EL (cell line): Measurements from ENCODE around the gene LARGE1.

Experiments
- DNase-seq: peaks from one replicate; pipeline ENCODE4 v3.0.0-alpha.2; 2016

LARGE1 gene

DNA sequence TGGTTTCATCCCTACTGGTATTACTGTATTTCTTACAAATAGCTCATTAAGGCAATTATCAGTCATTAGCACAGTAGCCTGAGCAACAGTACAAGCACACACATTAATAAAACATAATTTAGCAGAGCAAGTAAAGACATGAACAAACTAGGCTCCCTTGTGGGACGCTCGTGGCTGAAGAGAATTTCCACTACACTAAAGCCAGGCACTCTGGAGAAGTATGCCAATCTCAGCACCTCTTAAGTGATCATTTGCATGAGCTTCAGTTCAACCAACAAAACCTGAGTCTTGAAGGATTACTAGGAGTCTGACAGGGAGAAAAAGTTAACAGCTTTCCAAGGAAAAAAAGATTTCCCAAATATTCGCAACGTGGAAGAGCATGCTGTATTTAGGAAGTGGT lies 109.1 kb downstream of the LARGE1 start:
- no peak for DNase-seq

DNA sequence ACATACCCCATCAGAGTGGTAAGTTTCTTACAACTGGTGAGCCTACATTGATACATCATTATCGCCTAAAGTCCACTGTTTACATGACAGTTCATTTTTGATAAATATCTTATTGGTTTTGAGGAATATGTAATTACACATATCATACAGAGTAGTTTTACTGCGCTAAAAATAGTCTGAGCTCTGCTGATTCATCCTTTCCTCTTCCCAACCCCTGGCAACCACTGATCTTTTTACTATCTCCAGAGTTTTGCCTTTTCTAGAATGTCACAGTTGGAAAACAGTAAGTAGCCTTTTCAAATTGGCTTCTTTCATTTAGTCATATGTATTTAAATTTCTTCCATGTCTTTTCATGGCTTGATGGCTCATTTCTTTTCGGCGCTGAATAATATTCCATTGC lies 112.8 kb downstream of the LARGE1 start:
- DNase-seq = no peak

DNA sequence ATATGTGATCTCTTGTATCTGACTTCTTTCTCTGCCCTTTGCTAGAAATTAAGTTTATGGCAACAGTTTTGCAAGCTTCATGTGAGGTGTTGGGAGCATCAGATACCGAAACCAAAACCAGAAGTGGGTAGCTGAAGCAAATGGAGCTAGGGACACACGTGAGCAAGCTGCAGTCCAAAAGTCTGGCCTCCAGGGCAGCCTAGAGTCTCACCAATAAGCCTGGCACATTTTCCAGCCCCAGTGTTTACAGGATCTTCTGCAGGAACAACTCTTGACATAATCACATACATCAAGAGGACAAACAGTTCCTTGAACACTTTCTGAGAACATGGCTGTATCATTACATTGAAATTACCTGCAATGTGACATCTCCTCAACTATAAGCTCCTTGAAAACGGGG lies 114.1 kb downstream of the LARGE1 start:
- DNase-seq = no peak

DNA sequence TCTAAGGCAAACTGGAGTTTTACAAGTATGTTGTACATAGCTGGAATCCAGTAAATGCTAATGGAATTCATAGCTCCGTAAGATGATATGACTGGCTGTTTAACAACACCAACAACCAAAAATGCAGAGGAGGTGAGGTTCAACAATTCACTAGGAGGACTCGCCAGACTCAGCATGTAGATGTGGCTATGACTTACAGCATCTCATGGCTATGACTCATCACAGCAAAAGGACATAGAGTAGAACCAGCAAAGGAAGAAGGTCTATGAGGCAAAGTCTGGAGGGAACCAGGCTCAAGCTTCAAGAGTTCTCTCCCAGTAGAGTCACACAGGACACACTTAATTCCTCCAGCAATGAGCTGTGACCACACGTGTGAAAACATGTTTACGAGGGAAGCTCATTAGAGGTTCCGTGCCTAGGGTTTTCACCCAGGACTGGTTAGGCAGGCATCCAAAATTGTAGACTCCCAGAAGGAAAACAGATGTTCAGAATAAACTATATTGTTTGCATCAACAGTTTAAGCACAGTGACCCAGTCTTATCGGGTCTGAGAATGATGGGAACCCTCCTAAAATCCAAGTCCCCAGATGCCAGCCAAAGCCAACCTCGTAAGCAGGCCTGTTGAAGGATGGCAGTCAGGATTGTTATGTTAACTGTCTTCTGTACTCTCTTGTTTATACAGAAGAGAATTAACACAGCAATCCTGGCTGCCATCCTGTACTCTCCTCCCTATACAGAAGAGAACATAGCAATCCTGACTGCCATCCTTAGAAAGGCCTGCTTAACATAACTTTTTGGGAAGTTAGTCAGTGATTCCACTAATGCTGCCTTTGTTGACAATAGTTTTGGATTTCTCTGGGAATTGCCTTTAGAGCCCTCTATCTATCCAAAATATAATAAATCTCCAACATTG lies 116.6 kb downstream of the LARGE1 start:
- DNase-seq = peak; percentile 1

DNA sequence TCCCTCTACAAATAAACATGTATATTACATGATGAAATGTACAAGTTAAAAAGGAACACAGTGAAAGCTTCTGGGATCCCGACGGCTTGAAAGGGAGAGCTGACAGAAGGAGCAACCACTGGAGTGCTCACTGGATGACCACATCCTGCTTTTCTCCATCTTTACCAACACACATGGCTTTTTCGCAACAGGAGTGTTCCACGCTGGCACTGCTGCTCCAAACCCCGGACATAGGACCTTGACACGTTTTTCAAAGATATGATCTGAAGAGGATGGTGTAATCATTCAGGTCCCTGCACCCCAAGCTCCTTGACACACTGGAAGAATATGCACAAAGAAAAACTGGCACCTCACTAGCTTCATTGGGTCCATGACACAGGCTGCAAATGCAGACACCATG lies 121.9 kb downstream of the LARGE1 start:
- no peak for DNase-seq

DNA sequence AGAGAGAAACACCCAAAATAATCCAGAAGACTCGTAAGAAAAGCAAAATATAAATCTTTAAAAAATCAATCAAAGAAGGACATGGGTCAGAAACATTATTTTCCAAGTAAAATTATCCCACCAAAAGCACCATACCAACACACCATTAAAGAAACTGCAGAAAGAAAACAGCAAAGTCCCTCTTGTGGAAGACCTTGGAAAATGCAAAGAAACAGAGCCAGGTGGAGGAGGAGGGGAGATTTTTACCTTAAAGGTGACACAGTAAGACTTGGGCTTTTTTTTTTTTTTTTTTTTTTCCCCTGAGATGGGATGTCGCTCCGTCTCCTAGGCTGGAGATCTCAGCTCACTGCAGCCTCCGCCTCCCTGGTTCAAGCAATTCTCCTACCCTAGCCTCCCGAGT lies 123.8 kb downstream of the LARGE1 start:
- DNase-seq = no peak

DNA sequence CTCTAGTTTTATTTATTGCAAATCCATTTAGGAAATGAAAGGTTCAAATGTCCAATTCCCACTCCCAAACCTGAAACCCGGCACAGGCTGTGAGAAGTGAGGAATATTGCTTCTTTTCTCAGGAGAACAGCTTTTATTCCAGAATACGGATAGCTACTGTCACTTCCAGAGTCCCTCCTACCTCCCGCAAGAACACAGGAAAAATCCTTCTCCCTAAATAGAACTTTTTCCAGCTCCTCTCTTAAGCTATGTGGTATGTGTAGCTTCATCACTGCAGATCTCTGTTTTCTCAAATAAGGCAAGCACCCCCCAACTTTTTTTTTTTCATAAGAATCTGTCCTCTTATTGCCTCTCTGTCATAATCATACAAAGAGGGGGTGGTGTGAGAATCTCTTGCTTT lies 126.8 kb downstream of the LARGE1 start:
- DNase-seq = no peak

DNA sequence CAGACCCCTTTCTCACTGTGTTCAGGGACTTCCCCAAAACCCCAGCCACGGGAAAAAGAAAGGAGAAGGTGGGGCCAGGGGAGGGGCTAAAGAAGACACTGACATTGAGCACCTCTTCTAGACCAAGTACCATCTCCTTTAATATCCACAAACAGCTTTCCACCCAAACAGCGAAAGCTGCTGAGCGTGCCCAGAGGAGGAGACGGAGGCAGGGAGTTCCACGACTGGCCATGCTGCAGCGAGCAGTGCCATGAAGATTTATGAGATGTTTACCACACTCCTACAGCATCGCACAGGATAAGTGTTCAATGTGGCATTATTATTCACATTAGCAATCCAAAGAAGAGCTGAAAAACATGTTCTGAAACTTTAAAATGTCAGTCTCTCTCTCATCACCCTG lies 127.4 kb downstream of the LARGE1 start:
- no peak for DNase-seq

DNA sequence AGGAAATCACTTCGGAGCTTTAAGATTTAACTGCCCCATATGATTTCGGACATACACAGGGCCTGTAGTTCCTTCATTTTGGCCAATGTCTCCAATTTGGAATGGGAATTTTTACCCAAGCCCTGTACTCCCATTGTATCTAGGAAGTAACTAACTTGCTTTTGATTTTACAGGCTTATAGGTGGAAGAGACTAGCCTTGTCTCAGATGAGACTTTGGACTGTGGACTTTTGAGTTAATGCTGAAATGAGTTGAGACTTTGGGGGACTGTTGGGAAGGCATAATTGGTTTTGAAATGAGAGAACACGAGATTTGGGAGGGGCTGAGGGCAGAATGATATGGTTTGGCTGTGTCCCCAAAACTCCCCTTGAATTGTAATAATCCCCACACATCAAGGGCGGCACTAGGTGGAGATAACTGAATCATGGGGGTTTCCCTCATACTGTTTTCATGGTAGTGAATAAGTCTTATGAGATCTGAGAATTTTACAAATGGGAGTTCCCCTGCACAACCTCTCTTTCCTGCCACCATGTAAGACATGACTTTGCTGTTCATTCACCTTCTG lies 130.5 kb downstream of the LARGE1 start:
- DNase-seq = no peak

DNA sequence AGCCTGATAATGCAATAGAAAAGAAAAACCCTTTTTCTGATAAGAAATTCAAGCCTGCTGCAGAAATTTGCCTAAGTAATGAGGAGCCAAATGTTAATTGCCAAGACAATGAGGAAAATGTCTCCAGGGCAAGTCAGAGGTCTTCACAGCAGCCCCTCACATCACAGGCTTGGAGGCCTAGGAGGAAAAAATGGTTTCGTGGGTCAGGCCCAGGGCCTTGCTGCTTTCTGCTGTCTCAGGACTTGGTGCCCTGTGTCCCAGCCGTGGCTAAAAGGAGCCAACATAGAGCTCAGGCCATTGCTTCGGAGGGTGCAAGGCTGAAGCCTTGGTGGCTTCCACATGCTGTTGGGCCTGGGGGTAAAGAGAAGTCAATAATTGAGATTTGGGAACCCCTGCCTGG lies 131.3 kb downstream of the LARGE1 start:
- DNase-seq = no peak

DNA sequence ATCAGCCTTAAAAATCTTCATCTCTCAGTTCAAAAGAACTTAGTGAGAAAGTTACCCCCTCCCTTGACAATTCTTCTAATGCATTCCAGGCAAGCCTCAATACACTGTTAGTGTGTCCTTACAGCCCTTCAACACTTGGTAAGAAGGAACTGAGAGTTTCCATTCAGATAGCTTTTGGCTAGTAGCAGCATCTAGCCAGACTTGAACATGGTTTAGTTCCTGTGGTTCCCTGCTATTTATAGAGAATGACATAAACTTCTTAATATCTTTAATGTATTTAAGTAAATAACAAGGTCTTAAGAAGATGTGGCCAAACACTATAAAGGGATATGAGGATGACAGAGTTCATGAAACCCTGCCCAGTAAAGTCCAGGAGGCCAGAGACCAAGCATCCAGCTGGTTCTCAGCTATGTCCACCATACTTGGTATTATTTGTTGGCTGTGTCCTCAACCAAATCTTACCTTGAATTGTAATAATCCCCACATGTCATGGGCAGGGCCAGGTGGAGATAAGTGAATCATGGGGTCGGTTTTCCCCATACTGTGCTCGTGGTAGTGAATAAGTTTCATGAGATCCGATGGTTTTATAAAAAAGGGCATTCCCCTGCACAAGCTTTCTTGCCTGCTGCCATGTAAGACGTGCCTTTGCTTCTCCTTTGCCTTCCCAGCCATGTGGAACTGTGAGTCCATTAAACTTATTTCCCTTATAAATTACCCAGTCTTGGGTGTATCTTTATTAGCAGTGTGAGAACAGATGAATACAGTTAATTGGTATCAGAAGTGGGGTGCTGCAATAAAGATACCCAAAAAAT lies 132.4 kb downstream of the LARGE1 start:
- no peak for DNase-seq

DNA sequence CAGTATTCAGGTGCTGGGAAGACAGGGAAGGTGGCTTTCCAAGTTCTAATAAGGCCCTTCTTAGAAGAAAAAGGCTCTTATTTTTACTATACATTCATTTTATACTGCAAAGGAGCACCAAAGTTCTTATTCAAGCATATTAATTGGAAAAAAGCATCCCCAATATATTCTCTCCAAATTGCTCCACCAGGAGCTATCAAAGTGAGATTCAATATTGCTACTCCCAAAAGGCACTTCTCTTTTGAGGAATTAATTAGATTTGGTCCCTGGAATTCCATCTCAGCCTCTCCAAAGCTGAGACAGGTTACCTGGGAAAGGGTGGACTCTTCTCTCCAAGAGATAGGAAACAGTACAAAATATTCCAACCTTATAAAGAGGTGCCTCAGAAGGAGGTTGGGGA lies 134.1 kb downstream of the LARGE1 start:
- no peak for DNase-seq

DNA sequence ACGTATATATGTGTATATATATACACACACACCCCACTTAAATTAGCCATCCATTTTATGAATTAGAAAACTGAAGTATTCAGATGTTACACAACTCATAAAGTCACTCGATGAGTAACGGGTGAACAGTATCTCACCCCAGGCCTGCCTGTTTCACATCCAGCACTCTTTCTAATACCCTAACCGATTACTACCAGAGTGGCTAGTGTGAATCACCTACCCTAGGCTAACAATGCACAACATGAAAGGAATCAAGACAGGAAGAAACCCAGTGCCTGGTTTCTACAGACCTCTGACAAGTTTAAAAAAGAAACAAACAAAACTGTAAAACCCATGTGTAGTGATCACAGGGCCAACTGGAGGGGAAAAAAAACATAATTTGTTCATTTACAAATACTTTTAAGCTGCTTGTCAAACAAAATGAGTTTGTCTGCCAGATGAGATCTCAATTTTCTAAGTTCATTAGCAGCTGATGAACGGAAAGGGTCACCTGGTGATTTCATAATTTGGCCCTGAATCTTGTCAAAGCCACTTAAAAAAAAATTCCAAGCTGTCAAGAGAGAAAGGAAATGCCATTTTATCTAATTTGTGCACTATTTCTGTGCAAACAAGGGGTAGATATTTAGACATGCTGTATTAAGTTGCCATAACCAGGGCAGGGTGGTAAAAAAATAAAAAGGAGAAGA lies 134.8 kb downstream of the LARGE1 start:
- DNase-seq = no peak

DNA sequence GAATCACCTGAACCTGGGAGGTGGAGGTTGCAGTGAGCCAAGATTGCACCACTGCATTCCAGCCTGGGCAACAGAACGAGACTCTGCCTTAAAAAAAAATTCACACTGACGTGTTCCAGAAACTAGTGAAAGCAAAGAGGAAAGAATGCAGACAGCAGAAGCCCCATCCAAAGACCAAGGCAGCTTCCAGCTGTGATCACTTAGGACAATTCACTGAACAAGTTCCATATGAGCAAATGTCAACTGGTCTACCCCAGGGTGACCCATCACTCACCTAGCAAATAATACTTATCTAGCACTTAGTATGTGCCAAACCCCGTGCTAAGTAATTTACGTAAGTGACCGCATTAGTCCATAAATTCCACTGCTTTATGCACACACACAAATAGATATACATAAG lies 138.9 kb downstream of the LARGE1 start:
- no peak for DNase-seq

DNA sequence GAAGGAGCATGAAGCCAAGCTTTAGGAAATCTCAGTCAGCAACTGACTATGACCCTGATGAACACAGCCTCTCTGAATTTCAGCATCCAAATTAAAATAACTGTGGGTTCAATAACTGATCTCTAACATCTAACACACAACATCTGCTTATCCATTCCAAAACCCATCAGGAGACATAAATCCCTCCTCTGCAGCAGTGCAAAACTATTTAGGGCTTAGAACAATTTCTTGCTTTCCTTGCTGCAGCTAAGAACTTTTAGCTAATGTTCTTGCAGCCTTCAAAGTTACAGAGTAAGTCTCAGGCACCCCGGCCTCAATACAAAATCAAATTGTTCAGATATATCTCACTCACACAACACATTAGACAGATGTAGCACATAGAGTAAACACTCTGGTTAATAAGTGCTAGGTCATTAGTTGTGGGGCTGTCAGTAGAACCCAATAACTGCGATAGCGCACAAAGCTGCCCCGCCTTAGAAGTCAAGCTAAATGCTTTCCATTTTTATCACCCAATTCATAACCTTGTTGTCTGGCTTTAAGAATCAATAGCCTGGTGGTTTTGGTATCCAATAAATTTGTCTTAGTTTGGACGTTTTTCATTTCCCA lies 139.6 kb downstream of the LARGE1 start:
- no peak for DNase-seq

DNA sequence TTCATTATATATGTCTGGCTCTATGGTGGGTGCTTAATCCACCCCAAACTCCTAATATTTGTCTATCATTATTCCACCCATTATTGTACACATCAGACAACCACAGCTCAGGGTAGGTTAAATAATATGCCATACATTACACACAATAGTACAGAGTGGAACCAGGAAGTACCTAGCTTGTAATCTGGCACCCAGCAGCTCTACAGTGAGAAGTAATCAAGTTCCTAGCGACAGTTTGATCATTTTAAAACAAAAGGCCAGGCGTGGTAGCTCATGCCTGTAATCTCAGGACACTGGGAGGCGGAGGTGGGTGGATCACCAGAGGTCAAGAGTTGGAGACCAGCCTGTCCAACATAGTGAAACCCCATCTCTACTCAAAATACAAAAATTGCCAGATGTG lies 141.0 kb downstream of the LARGE1 start:
- DNase-seq = no peak

DNA sequence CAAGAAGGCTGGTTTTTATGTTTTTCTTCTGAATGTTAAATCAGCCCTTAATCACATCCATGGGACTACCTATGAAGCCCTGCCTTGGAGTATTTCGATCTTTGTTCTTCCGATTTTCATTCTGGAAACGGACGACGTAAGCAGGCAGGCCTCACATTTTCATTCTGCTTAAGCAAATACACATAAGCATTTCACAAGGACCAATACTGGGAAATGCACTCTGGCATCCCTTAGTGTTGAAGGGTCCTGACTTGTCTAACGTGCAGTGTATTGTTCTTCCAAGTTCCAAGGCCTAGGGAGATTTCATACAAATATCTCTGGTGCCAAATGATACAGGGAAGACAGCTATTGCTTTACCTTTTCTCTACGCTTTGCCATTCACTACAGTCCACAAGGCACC lies 143.8 kb downstream of the LARGE1 start:
- DNase-seq = no peak

DNA sequence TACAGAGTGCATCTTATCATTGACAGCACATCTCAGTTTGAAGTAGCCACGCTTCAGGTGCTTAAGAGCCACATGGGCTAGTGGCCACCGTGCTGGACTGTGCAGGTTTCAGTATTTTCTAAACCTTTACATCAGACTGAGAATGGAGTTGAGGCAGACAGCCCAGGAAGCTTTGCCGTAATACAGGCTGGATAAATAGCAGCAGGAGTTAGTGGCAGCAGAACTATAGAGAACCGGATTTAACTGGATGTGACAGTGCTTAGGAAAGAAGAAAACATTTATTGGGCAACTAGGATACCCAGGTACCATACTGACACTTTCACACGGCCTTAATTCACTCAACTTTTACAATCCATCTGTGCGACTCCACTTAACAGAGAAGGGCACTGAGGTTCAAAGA lies 145.5 kb downstream of the LARGE1 start:
- no peak for DNase-seq

DNA sequence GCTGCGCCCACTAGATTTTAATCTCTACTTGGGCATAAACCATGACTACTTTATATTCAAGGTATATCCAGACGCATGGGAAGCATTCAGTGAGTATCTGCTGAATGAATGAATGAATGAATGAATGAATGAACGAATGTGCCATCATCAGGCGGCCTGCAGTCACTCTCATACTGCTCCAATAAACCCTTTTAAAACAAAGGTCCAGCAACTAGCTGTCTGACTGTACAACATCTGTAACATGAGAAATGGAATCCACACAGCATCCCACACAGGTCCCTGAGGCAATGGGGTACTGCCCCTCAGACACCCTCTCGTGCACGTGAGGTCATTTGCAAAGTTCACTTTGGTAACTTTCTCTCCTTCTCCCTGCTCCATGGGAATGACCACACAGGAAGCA lies 147.5 kb downstream of the LARGE1 start:
- no peak for DNase-seq

DNA sequence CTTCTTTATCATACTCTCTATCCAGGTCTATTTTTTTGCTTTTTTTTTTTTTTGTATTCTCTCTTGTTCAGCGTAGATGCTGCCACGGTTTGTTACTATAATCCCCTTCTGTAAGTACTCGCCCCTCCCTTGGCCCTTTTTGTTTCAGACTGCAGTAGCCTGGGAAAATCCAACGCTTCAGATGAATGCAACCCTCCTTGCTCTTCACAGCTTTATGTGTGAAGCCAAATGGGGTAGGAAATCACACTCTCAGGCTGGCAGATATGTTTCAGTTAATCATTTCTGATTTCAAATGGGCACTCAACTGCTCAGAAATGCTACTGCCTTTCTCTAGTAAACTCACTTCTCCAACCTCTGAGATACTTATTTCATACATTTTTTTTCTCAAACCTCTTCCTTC lies 149.1 kb downstream of the LARGE1 start:
- no peak for DNase-seq

DNA sequence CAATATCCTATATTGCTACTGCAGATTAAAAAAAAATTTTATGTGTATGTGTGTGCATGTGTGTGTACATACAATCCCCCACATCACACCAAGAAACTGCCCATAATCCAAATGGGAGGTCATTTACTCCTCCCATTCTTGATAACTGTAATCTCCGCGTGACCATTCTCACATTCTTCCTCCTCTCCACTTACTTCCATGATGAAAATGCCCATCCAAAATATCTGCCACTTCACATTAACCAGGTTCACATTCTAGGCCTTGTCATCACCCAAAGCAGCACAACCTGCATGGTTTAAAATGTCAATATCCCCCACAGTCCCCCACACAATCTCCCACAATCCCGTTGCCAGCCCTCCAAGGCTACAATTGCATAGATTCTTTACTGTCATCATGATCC lies 149.6 kb downstream of the LARGE1 start:
- no peak for DNase-seq

DNA sequence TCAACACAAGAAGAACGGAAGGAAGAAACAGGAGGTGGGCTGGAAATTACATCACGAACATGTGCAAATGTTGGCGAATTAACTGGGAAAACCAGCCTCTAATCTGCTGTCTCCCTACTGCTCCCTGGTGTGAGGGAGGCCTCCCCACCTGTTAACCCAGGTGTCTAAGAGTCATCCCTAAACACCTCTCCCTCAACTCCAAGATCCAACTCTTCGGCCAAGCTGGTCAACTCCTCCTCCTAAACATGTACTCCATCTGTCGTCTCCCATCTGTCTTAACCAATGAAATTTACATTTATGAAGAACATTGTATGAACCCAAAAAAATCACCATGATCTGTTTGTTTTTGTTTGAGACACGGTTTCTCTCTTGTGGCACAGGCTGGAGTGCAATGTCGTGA lies 154.2 kb downstream of the LARGE1 start:
- DNase-seq = no peak

DNA sequence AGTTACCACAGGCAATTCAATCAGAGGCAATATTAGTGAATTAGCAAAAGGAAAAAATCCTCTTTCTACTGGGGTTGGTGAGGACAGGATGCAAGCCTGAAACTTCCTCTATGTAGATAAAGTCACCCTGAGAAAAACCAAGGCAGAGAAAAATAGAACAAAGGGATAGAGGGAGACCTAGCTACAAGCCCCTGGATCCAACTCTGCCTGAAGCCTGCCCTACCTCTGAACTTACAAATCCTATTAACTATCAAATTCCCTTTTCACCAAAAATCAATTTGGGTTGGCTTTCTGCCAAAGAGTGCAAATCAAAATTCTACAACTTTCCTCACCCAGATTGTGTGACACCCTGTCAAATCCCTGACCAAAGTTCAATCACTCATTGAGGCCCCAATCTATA lies 161.3 kb downstream of the LARGE1 start:
- DNase-seq = no peak
